ENCODE results near the gene H2BK1. TPM values are rescaled to one million over a fixed set of nuclear protein-coding genes. Genes with fewer than 3 reads are reported as not detected.

The H2BK1 gene
- total RNA-seq = not detected

DNA sequence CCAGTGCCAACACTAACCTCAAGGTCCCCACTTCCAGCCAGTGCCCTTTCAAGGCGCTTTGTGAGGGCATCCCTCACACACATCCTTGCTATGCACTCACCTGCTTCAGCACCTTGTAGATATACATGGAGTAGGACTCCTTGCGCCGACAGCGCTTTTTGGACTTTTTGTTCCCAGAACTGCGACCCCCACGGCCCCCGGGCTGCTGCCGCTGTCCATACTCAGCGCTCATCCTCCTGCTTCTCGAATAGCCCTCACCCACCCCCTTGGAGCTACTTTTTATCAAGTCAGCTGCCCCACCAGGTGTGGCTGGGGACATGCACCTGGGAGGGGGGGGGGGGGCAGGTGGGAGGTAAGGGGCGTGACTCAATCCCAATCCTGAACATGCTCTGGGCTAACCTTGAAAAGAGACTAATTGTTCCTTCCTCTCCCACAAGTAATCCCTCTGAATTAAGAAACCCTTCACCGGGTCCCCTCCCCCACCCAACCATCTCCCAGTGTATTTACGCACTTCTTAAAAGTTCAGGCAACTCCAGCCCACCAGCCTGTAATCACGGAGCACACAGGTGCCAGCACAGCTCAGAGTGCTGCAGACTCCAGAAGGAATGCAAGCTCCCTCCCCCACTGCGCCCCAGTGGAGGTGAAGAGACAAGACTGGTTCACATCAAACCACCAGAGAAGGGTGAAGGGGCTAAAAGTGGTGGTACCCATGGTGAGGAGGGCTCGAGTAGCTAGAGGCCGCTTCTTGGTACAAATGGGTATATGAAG, at the start of gene H2BK1:
Gene H2BK1, minus strand, starts transcription at position 402 of the 768 bp plus-strand sequence. Its CDS starts 170 bp downstream, at position 232.
- H3K27me3 Mint-ChIP-seq (ENCODE audit: low read depth) = no peaks in the 10 kb centered on the region
- CTCF ChIA-PET = no interaction called here
- no peak for DNase-seq
- no peaks in the 10 kb centered on the region for H3K9me3 Mint-ChIP-seq
- no peak within 1 kb of the TSS for H3K4me3 Mint-ChIP-seq
- H3K4me1 Mint-ChIP-seq (ENCODE audit: low read depth) = peaks cover 17% of the 10 kb centered on the region
- peaks cover 16% of the 10 kb centered on the region for H3K36me3 Mint-ChIP-seq (ENCODE audit: low read depth)
- no peak within 1 kb of the TSS for H3K27ac Mint-ChIP-seq
- intact Hi-C loops (cut with micrococcal nuclease) = no loop called here

DNA sequence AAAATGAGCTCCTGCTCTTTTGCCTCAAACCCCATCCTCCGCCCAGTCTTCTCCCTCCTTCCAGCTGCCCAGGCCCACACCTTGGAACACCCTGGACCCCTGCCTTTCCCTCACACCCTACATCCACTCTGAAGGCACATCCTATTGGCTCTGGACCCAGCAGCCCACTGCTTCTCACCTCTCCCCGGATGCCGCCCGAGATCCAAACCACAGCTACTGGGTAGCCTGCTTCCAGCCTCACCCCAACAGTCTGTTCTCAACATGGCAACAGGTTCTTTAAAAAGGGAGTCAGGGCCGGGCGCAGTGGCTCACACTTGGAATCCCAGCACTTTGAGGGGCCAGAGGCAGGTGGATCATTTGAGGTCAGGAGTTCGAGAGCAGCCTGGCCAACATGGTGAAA, 47.7 kb upstream of the H2BK1 start:
- intact Hi-C loops (cut with micrococcal nuclease) = no loop called here
- DNase-seq = no peak
- CTCF ChIA-PET = interaction anchor here (1.8 kb wide), 1 partner anchor 10 kb away, joined by 3 read pairs; no protein-coding TSS in a partner anchor
- Mint-ChIP-seq H3K27me3 (ENCODE audit: low read depth) (peaks cover 16% of the 10 kb centered on the region), H3K9me3 (no peaks in the 10 kb centered on the region), H3K4me1 (ENCODE audit: low read depth) (no peaks in the 10 kb centered on the region), H3K4me3 (no peak overlapping the region), H3K36me3 (ENCODE audit: low read depth) (no peaks in the 10 kb centered on the region), H3K27ac (no peak overlapping the region)

DNA sequence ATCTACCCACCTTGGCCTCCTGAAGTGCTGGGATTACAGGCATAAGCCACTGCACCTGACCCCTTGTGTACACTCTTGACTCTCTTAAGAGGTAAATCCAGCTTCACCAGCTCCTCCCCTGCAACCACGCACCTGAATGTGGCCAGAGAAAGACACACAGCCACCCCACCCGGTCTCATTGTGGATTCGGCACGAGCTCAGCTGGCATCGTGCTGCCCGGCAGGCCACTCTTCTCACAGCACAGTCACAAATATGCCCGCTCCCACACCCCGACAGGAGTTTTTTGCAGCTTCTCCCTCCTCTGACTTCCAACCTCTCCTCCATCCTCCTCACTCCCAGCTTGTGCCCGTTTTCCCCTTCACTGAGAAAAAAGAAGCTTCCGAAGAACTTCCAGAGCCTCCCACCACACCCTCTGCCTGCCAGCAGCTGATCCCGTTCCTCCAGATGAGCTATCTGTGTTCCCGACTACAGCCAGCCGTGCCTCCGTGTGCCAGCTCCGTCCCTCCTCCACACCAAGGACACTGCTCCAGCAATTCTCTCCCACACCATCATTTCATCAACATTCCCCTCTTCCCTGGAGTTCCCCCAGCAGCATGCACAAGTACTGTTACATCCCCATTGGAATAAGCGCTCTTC, 46.2 kb upstream of the H2BK1 start:
- Mint-ChIP-seq H3K4me1 (ENCODE audit: low read depth) (peaks cover 3% of the 10 kb centered on the region), H3K9me3 (no peaks in the 10 kb centered on the region), H3K27me3 (ENCODE audit: low read depth) (peaks cover 24% of the 10 kb centered on the region), H3K27ac (no peak overlapping the region), H3K4me3 (no peak overlapping the region), H3K36me3 (ENCODE audit: low read depth) (no peaks in the 10 kb centered on the region)
- CTCF ChIA-PET = interaction anchor here (0.7 to 2.4 kb wide), 4 partner anchors 9 to 17 kb away, joined by 3 to 13 read pairs (median 4); no protein-coding TSS in a partner anchor
- intact Hi-C loops (cut with micrococcal nuclease) = no loop called here
- no peak for DNase-seq

DNA sequence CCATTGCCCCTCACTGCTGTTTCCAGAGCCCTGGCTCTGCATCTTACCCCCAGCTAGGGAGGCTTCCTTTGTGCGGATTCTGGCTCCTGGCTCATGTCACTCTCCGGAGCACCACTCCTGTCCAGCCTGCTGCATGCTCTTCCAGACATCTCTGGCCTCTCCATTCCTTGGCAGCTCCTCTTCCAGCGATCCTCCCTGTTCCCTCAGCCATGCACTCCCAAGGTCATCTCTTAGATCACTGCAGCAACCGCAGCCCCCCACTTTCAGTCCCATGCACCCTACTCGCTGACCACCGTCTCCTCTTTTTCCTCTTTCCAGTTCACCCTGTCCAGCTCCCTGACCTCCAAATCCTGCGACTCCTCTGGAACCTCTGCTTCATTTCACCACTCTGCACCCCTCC, 45.1 kb upstream of the H2BK1 start:
- intact Hi-C loops (cut with micrococcal nuclease) = no loop called here
- Mint-ChIP-seq H3K9me3 (no peaks in the 10 kb centered on the region), H3K27me3 (ENCODE audit: low read depth) (peaks cover 34% of the 10 kb centered on the region), H3K4me1 (ENCODE audit: low read depth) (peaks cover 11% of the 10 kb centered on the region), H3K36me3 (ENCODE audit: low read depth) (no peaks in the 10 kb centered on the region), H3K4me3 (no peak overlapping the region), H3K27ac (no peak overlapping the region)
- no peak for DNase-seq
- CTCF ChIA-PET = interaction anchor here (2.4 kb wide), 1 partner anchor 12 kb away, joined by 13 read pairs; no protein-coding TSS in a partner anchor

DNA sequence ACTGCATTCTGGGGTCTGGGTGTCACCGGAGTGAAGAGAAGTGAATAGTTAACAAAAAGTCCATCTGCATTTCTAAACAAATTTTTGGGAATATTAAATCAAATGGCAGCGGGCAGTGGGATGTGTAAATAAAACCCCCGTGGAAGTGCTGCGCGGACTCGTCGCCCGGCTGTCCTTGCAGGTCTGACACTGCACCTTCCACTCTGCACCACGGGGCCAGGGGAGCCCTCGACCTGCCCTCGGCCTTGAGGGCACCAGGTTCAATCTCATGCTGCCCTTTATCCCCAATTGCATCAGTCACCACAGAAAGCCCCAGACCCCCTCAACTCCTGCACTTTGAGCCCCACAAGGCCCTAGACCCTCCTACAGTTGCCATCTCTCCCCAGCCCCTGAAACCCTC, 44.6 kb upstream of the H2BK1 start:
- Mint-ChIP-seq H3K9me3 (no peaks in the 10 kb centered on the region), H3K27ac (no peak overlapping the region), H3K4me3 (no peak overlapping the region), H3K4me1 (ENCODE audit: low read depth) (peaks cover 11% of the 10 kb centered on the region), H3K27me3 (ENCODE audit: low read depth) (peaks cover 38% of the 10 kb centered on the region), H3K36me3 (ENCODE audit: low read depth) (no peaks in the 10 kb centered on the region)
- intact Hi-C loops (cut with micrococcal nuclease) = no loop called here
- no peak for DNase-seq
- CTCF ChIA-PET = interaction anchor here (2.4 kb wide), 1 partner anchor 11 kb away, joined by 13 read pairs; no protein-coding TSS in a partner anchor

DNA sequence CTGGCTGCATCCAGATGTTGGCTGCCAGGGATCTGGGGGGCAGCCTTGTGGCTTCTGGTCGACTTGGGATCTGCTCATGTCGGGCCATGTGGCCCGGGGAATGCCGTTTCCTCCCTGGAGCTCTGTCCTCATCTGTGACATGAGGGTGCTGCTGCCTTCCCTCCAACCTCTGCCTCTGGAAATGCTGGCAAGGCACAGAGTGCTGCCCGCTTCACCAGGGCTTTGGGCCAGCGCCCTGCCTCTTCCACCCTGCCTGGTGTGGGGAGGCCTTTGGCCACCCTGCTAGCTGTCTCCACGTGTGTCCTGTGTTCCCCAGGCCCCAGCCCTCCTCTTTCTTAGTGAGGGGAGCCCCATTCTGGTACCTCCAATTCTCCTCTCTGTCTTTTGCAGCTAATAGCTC, 44.0 kb upstream of the H2BK1 start:
- no peak for DNase-seq
- Mint-ChIP-seq H3K9me3 (no peaks in the 10 kb centered on the region), H3K36me3 (ENCODE audit: low read depth) (no peaks in the 10 kb centered on the region), H3K4me1 (ENCODE audit: low read depth) (peaks cover 15% of the 10 kb centered on the region), H3K27me3 (ENCODE audit: low read depth) (peaks cover 41% of the 10 kb centered on the region), H3K4me3 (no peak overlapping the region), H3K27ac (no peak overlapping the region)
- intact Hi-C loops (cut with micrococcal nuclease) = no loop called here
- CTCF ChIA-PET = no interaction called here

DNA sequence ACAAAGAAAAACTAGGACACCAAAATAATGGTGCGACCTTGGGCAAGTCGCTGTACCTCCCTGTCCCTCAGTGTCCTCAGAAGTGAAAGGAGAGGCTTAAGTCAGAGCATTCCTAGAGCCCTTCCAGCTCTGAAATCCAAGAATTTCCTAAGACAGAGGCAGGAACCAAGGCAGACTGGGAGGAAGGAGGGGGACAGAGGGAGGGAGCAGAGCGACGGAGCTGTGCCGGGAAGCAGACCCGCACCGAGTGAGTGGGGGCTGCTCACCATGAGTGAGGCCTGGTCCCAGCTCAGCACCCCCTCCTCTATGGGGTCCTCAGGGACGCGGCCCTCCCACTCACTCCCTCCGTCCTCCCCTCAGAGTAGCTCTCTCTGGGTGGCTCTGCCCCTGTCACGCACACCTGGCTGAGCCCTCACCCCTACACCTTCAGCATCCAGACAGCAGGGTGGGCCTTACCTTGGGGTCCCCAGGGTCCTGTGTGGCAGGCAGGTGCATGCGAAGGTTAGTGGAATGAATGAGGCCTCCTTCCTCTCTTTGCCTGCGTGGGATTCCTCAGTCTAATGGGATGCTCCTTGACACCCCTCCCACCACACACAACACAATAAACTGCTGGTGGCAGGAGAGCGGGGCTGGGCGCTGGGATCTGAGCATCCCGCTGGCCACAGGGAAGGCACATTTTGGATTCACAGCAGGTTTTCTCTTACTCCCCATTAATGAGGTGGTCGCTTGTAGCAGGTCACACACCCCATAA, 42.8 kb upstream of the H2BK1 start:
- Mint-ChIP-seq H3K9me3 (no peaks in the 10 kb centered on the region), H3K36me3 (ENCODE audit: low read depth) (no peaks in the 10 kb centered on the region), H3K27me3 (ENCODE audit: low read depth) (peaks cover 46% of the 10 kb centered on the region), H3K4me3 (no peak overlapping the region), H3K27ac (no peak overlapping the region), H3K4me1 (ENCODE audit: low read depth) (peaks cover 21% of the 10 kb centered on the region)
- DNase-seq = no peak
- intact Hi-C loops (cut with micrococcal nuclease) = no loop called here
- CTCF ChIA-PET = interaction anchor here (0.5 to 1.7 kb wide), 2 partner anchors 9 to 316 kb away, joined by 4 to 11 read pairs; no protein-coding TSS in a partner anchor

DNA sequence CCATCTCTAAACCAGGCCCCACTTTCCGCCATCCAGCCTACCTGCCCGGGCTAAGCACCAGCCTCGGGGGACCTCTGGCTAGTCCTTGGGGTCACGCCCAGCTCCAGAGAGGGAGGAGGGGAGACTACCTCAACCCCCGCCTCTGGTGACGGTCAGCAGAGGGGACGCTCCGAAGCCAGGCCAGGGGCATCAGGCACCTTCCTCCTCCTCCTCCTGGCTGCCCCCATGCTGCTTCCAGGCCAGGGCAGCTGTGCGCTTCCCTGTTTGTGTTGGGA, 42.2 kb upstream of the H2BK1 start:
- H3K27ac Mint-ChIP-seq = no peak overlapping the region
- no peak overlapping the region for H3K4me3 Mint-ChIP-seq
- CTCF ChIA-PET = interaction anchor here (1.3 to 1.7 kb wide), 2 partner anchors 9 to 83 kb away, joined by 3 to 11 read pairs; no protein-coding TSS in a partner anchor
- no peaks in the 10 kb centered on the region for H3K9me3 Mint-ChIP-seq
- no peak for DNase-seq
- peaks cover 49% of the 10 kb centered on the region for H3K27me3 Mint-ChIP-seq (ENCODE audit: low read depth)
- intact Hi-C loops (cut with micrococcal nuclease) = no loop called here
- H3K36me3 Mint-ChIP-seq (ENCODE audit: low read depth) = no peaks in the 10 kb centered on the region
- peaks cover 26% of the 10 kb centered on the region for H3K4me1 Mint-ChIP-seq (ENCODE audit: low read depth)

DNA sequence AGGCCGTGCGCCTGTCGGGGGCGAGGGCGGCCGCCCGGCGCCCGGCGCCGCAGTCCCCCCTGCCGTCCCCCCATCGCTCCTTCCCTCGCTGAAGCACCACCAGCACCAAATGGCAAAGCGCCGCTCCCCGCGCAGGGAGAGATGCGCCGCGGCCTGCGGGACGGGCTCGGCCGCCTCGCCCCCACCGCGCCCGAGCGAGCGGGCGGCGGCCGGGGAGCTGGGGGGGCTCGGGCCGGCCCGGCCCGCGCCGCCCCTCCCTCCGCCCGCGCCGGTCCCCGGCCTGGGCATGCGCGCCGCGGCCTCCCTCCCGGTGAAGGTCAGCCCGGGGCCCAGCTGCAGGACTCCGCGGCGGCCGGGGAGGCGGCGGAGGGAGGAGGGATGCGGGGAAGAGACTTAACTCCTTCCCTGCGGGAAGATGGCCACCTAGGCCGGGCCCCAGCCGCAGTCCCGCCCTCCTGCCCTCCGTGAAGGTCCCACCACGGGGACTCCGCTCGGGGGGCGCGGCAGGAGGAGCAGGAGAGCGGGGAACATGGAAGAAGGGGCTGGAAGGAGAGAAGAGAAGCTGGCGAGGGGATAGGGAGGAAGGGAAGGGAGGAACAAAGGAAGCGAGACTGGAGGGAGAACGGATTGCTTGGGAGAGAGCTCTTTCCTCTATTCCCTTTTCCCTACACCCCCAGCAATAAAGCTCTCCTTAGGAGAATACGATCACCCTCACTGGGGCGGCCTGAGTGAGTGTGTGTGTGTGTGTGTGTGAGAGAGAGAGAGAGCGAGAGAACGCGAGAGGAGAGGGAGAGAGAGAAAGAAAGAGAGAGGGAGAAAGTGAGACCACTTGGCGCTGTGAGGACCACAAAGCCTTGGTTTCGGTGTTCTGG, 41.6 kb upstream of the H2BK1 start:
- Mint-ChIP-seq H3K9me3 (no peaks in the 10 kb centered on the region), H3K4me1 (ENCODE audit: low read depth) (peaks cover 27% of the 10 kb centered on the region), H3K4me3 (no peak overlapping the region), H3K36me3 (ENCODE audit: low read depth) (no peaks in the 10 kb centered on the region), H3K27ac (no peak overlapping the region), H3K27me3 (ENCODE audit: low read depth) (peaks cover 51% of the 10 kb centered on the region)
- CTCF ChIA-PET = interaction anchor here (1.3 to 1.7 kb wide), 2 partner anchors 8 to 82 kb away, joined by 3 to 11 read pairs; no protein-coding TSS in a partner anchor
- DNase-seq = no peak
- intact Hi-C loops (cut with micrococcal nuclease) = no loop called here

DNA sequence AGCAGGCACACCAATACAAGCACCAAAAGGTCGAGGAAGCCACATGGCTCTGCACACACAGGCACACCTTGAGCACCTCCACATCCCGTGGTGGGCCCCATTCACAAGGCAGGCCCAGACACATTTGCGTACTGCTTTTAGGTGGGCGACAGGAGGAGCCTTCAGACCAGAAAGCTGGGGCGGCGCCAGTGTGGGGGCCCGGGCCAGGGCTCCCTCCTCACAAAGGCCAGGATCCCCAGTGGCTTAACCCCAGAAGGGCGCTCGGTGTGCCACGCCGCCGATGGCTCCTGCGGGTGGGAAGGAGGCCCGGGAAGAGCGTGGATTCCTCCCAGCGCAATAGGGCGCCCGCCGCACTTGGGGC, 41.0 kb upstream of the H2BK1 start:
- no peaks in the 10 kb centered on the region for H3K9me3 Mint-ChIP-seq
- H3K27ac Mint-ChIP-seq = no peak overlapping the region
- intact Hi-C loops (cut with micrococcal nuclease) = no loop called here
- CTCF ChIA-PET = interaction anchor here (0.6 to 1.3 kb wide), 2 partner anchors 82 to 191 kb away, joined by 3 read pairs; no protein-coding TSS in a partner anchor
- H3K4me3 Mint-ChIP-seq = peak overlapping the region; percentile 35
- peaks cover 53% of the 10 kb centered on the region for H3K27me3 Mint-ChIP-seq (ENCODE audit: low read depth)
- no peaks in the 10 kb centered on the region for H3K36me3 Mint-ChIP-seq (ENCODE audit: low read depth)
- peaks cover 27% of the 10 kb centered on the region for H3K4me1 Mint-ChIP-seq (ENCODE audit: low read depth)
- no peak for DNase-seq

DNA sequence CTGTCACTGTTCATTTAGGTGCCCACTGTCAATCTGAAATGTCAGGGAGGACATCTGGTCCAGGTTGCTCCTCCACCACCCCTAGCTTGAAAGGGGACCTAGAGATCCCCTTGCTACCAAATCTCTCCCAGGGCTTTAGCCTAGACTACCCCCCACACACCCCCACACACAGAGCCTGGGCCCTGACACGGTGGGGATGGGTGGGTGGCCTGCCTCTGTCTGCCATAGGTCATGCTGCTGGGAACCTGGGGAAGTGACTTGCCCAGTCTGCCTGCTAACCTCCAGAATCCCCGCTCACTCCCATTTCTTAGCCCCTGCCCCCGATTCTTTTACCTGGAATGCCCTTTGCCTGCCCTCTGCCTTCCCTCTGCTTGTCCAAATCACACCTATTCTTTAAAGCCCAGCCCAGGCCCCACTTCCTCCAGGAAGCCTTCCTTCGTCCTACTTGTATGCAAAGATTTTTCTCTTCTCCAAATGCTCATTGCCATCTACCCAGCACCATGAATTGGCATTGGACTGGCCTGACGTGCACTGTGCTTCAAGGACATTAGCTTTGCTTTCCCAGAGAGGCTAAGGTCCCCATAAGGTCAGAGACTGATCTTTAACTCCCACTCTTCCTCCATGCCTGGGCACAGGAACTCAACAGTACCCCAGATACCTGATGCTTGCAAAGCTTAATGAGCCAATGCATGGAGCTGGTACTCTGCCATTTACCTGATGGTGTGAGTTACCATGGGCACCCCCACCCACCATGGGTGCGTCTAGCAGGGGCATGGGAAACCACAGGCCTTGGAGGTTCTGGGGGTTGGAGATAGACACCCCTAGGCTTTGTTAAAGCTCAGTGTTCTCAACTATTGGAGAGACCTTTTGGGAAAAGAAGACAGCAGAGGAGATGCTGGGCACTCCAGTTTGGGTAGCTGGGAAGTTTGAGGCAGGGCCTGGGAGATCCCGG, 40.2 kb upstream of the H2BK1 start:
- intact Hi-C loops (cut with micrococcal nuclease) = no loop called here
- Mint-ChIP-seq H3K9me3 (no peaks in the 10 kb centered on the region), H3K4me3 (no peak overlapping the region), H3K36me3 (ENCODE audit: low read depth) (no peaks in the 10 kb centered on the region), H3K27me3 (ENCODE audit: low read depth) (peaks cover 59% of the 10 kb centered on the region), H3K27ac (no peak overlapping the region), H3K4me1 (ENCODE audit: low read depth) (peaks cover 33% of the 10 kb centered on the region)
- CTCF ChIA-PET = interaction anchor here (0.6 kb wide), 2 partner anchors 59 to 190 kb away, joined by 3 read pairs; no protein-coding TSS in a partner anchor
- DNase-seq = no peak

All from activated naive CD4-positive, alpha-beta T cell treated with anti-CD3 and anti-CD28 coated beads for 36 hours (primary cell).